ENCODE results near the gene ATP2B3. TPM values are rescaled to one million over a fixed set of nuclear protein-coding genes. Genes with fewer than 3 reads are reported as not detected.
A peak's percentile ranks its signal among the peaks of the same experiment; 100 is the strongest.

The ATP2B3 gene
- total and polyA plus RNA-seq, 4 donors = 11.8 to 20.1 (median 16.6) TPM

- Histone ChIP-seq H3K4me1 (ENCODE audit: control insufficient read depth, insufficient read depth, low read length) (peaks cover 42% of the 10 kb centered on the region), H3K27me3 (ENCODE audit: control insufficient read depth, insufficient read depth, low read length) (no peaks in the 10 kb centered on the region), H3K36me3 (ENCODE audit: control insufficient read depth, insufficient read depth, low read length) (peaks cover 4% of the 10 kb centered on the region), H3K27ac (ENCODE audit: low read depth, low read length) (no peak overlapping the region), H3K4me3 (ENCODE audit: low read depth, low read length) (no peak overlapping the region), H3K9me3 (ENCODE audit: control insufficient read depth, insufficient read depth, low read length) (no peaks in the 10 kb centered on the region)
- DNase-seq (ENCODE audit: low read depth in 4 of 6, low spot score in 6 of 6) = no peak
- WGBS (ENCODE audit: insufficient coverage) = 87% methylated on average over 26 of the region's 26 CpGs
These were observed 12.9 kb upstream of the ATP2B3 start for GRCh38 chrX:153504445-153505016.

GRCh38 chrX:153505361-153505760 is 12.1 kb upstream of the ATP2B3 start:
- H3K27me3 ChIP-seq (ENCODE audit: control insufficient read depth, insufficient read depth, low read length) = no peaks in the 10 kb centered on the region
- H3K27ac ChIP-seq (ENCODE audit: low read depth, low read length) = no peak overlapping the region
- H3K4me1 ChIP-seq (ENCODE audit: control insufficient read depth, insufficient read depth, low read length) = peaks cover 34% of the 10 kb centered on the region
- H3K36me3 ChIP-seq (ENCODE audit: control insufficient read depth, insufficient read depth, low read length) = peaks cover 4% of the 10 kb centered on the region
- H3K4me3 ChIP-seq (ENCODE audit: low read depth, low read length) = no peak overlapping the region
- 90% methylated on average over 17 of the region's 18 CpGs for WGBS (ENCODE audit: insufficient coverage)
- DNase-seq (ENCODE audit: low read depth in 4 of 6, low spot score in 6 of 6) = no peak
- no peaks in the 10 kb centered on the region for H3K9me3 ChIP-seq (ENCODE audit: control insufficient read depth, insufficient read depth, low read length)

GRCh38 chrX:153507484-153508178 is 9.8 kb upstream of the ATP2B3 start:
- no peak overlapping the region for H3K27ac ChIP-seq (ENCODE audit: low read depth, low read length)
- H3K27me3 ChIP-seq (ENCODE audit: control insufficient read depth, insufficient read depth, low read length) = no peaks in the 10 kb centered on the region
- WGBS (ENCODE audit: insufficient coverage) = 24% methylated on average over 13 of the region's 19 CpGs
- H3K9me3 ChIP-seq (ENCODE audit: control insufficient read depth, insufficient read depth, low read length) = no peaks in the 10 kb centered on the region
- H3K36me3 ChIP-seq (ENCODE audit: control insufficient read depth, insufficient read depth, low read length) = peaks cover 4% of the 10 kb centered on the region
- H3K4me3 ChIP-seq (ENCODE audit: low read depth, low read length) = no peak overlapping the region
- H3K4me1 ChIP-seq (ENCODE audit: control insufficient read depth, insufficient read depth, low read length) = peaks cover 22% of the 10 kb centered on the region
- peak; percentile 24 to 87 (median 50) for DNase-seq (ENCODE audit: low read depth in 4 of 6, low spot score in 6 of 6)

DNA sequence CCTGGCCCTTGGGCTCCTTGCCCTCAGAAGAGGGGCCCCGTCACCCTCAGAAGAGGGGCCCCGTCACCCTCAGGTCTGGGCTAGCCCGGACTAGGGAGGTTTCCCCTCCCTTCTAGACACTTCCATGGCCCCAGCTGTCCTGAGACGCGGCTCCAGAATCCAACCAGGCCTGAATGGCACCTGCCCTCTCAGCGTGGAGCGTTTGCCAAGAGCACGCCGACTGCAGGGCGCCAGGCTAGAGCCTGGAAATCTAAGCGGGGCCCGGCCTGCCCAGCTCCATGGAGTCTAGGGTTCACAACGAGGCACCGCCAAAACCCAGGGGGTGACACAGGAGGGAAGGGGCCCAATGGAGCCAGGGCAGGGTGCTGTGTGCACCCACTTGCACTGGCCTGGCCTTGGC is 7.8 kb upstream of the ATP2B3 start:
- no peaks in the 10 kb centered on the region for H3K27me3 ChIP-seq (ENCODE audit: control insufficient read depth, insufficient read depth, low read length)
- 78% methylated on average over 14 of the region's 14 CpGs for WGBS (ENCODE audit: insufficient coverage)
- H3K9me3 ChIP-seq (ENCODE audit: control insufficient read depth, insufficient read depth, low read length) = no peaks in the 10 kb centered on the region
- no peaks in the 10 kb centered on the region for H3K36me3 ChIP-seq (ENCODE audit: control insufficient read depth, insufficient read depth, low read length)
- H3K4me1 ChIP-seq (ENCODE audit: control insufficient read depth, insufficient read depth, low read length) = peaks cover 18% of the 10 kb centered on the region
- no peak for DNase-seq (ENCODE audit: low read depth in 4 of 6, low spot score in 6 of 6)
- H3K27ac ChIP-seq (ENCODE audit: low read depth, low read length) = no peak overlapping the region
- no peak overlapping the region for H3K4me3 ChIP-seq (ENCODE audit: low read depth, low read length)

DNA sequence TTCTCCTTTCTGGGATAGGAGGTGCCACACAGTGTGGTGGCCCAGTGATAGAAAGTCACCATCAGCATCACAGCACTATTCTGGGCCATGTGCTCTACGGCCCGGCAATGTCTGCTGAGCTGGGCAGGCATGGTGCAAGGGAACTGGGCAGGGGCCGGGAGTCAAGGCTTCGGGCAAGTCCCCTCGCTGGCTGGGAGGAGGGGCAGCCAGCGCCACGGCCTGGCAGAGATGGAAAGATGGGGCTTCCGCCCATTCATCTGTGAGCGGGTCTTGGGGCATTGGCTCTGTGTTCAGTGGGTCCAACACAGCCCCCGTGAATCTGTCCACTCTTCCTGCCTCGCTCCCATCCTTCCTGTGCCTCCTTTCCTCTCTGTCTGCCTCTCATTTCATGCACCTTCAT is 7.1 kb upstream of the ATP2B3 start:
- Histone ChIP-seq H3K4me3 (ENCODE audit: low read depth, low read length) (no peak overlapping the region), H3K27me3 (ENCODE audit: control insufficient read depth, insufficient read depth, low read length) (no peaks in the 10 kb centered on the region), H3K4me1 (ENCODE audit: control insufficient read depth, insufficient read depth, low read length) (peaks cover 18% of the 10 kb centered on the region), H3K9me3 (ENCODE audit: control insufficient read depth, insufficient read depth, low read length) (no peaks in the 10 kb centered on the region), H3K36me3 (ENCODE audit: control insufficient read depth, insufficient read depth, low read length) (no peaks in the 10 kb centered on the region), H3K27ac (ENCODE audit: low read depth, low read length) (no peak overlapping the region)
- no peak for DNase-seq (ENCODE audit: low read depth in 4 of 6, low spot score in 6 of 6)
- WGBS (ENCODE audit: insufficient coverage) = 77% methylated on average over 10 of the region's 11 CpGs

GRCh38 chrX:153511784-153512500 is 5.5 kb upstream of the ATP2B3 start:
- Histone ChIP-seq H3K27ac (ENCODE audit: low read depth, low read length) (no peak overlapping the region), H3K36me3 (ENCODE audit: control insufficient read depth, insufficient read depth, low read length) (no peaks in the 10 kb centered on the region), H3K4me3 (ENCODE audit: low read depth, low read length) (no peak overlapping the region), H3K9me3 (ENCODE audit: control insufficient read depth, insufficient read depth, low read length) (no peaks in the 10 kb centered on the region), H3K27me3 (ENCODE audit: control insufficient read depth, insufficient read depth, low read length) (no peaks in the 10 kb centered on the region), H3K4me1 (ENCODE audit: control insufficient read depth, insufficient read depth, low read length) (peaks cover 18% of the 10 kb centered on the region)
- WGBS (ENCODE audit: insufficient coverage) = 65% methylated on average over 17 of the region's 17 CpGs
- DNase-seq (ENCODE audit: low read depth in 4 of 6, low spot score in 6 of 6) = no peak

DNA sequence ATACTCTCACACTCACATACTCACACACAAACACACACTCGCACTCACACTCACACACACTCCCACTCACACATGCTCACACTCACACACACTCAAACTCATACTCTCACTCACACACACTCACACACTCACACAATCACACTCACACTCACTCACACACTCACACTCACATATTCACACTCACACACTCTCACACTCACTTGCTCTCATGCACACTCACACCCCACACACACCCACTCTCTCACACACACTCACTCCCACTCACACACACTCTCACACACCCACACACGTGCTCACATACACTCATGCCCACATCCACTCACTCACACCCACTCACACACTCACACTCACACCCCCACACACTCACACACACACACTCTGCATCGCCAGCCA is 4.9 kb upstream of the ATP2B3 start:
- no peaks in the 10 kb centered on the region for H3K36me3 ChIP-seq (ENCODE audit: control insufficient read depth, insufficient read depth, low read length)
- H3K27me3 ChIP-seq (ENCODE audit: control insufficient read depth, insufficient read depth, low read length) = no peaks in the 10 kb centered on the region
- DNase-seq (ENCODE audit: low read depth in 4 of 6, low spot score in 6 of 6) = no peak
- H3K4me3 ChIP-seq (ENCODE audit: low read depth, low read length) = no peak overlapping the region
- no peak overlapping the region for H3K27ac ChIP-seq (ENCODE audit: low read depth, low read length)
- WGBS (ENCODE audit: insufficient coverage) = 74% methylated on average over 3 of the region's 3 CpGs
- H3K9me3 ChIP-seq (ENCODE audit: control insufficient read depth, insufficient read depth, low read length) = no peaks in the 10 kb centered on the region
- H3K4me1 ChIP-seq (ENCODE audit: control insufficient read depth, insufficient read depth, low read length) = peaks cover 14% of the 10 kb centered on the region

DNA sequence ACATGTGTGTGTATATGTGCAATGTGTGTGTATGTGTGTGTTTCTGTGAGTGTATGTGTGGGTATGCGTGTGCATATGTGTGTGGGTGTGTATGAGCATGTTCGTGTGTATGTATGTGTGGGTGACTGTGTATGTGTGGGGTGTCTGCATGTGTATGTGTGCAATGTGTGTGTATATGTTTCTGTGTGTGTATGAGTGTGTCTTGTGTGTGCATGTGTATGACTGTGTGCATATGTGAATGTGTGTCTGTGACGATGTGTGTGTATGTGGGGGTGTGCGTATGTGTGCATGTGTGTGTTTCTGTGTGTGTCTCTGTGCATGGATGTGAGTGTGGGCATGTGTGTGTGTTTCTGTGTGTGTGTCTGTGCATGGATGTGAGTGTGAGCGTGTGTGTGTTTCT is 4.2 kb upstream of the ATP2B3 start:
- no peaks in the 10 kb centered on the region for H3K36me3 ChIP-seq (ENCODE audit: control insufficient read depth, insufficient read depth, low read length)
- no peaks in the 10 kb centered on the region for H3K9me3 ChIP-seq (ENCODE audit: control insufficient read depth, insufficient read depth, low read length)
- no peak overlapping the region for H3K4me3 ChIP-seq (ENCODE audit: low read depth, low read length)
- H3K4me1 ChIP-seq (ENCODE audit: control insufficient read depth, insufficient read depth, low read length) = peaks cover 7% of the 10 kb centered on the region
- 73% methylated on average over 5 of the region's 5 CpGs for WGBS (ENCODE audit: insufficient coverage)
- peaks cover 1% of the 10 kb centered on the region for H3K27me3 ChIP-seq (ENCODE audit: control insufficient read depth, insufficient read depth, low read length)
- no peak overlapping the region for H3K27ac ChIP-seq (ENCODE audit: low read depth, low read length)
- no peak for DNase-seq (ENCODE audit: low read depth in 4 of 6, low spot score in 6 of 6)

GRCh38 chrX:153514259-153514658 is 3.2 kb upstream of the ATP2B3 start:
- Histone ChIP-seq H3K4me3 (ENCODE audit: low read depth, low read length) (no peak overlapping the region), H3K4me1 (ENCODE audit: control insufficient read depth, insufficient read depth, low read length) (peaks cover 9% of the 10 kb centered on the region), H3K9me3 (ENCODE audit: control insufficient read depth, insufficient read depth, low read length) (no peaks in the 10 kb centered on the region), H3K36me3 (ENCODE audit: control insufficient read depth, insufficient read depth, low read length) (no peaks in the 10 kb centered on the region), H3K27ac (ENCODE audit: low read depth, low read length) (no peak overlapping the region), H3K27me3 (ENCODE audit: control insufficient read depth, insufficient read depth, low read length) (peaks cover 10% of the 10 kb centered on the region)
- no peak for DNase-seq (ENCODE audit: low read depth in 4 of 6, low spot score in 6 of 6)
- 74% methylated on average over 9 of the region's 9 CpGs for WGBS (ENCODE audit: insufficient coverage)

DNA sequence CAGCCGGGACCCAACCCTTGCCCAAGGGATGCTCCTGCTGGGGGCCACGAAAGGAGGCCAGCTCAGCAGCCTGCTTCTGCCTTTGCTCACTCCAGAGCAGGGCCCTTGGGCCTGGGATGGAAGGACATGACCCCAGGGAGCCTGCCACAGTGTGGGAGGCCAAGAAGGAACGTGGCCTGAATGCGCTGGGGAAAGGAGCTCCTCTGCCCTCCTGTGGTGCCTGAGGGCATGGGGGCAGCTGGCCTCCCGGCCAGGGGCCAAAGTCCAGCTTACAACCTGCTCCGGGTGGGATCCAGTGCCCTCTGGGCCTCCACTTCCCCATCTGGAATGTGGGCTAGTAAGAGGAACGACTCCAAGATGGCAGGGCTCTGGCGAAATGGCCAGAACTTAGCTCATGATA is 2.0 kb upstream of the ATP2B3 start:
- Histone ChIP-seq H3K27ac (ENCODE audit: low read depth, low read length) (no peak overlapping the region), H3K36me3 (ENCODE audit: control insufficient read depth, insufficient read depth, low read length) (peaks cover 3% of the 10 kb centered on the region), H3K4me3 (ENCODE audit: low read depth, low read length) (no peak overlapping the region), H3K27me3 (ENCODE audit: control insufficient read depth, insufficient read depth, low read length) (peaks cover 10% of the 10 kb centered on the region), H3K4me1 (ENCODE audit: control insufficient read depth, insufficient read depth, low read length) (peaks cover 11% of the 10 kb centered on the region), H3K9me3 (ENCODE audit: control insufficient read depth, insufficient read depth, low read length) (no peaks in the 10 kb centered on the region)
- no peak for DNase-seq (ENCODE audit: low read depth in 4 of 6, low spot score in 6 of 6)
- 83% methylated on average over 8 of the region's 8 CpGs for WGBS (ENCODE audit: insufficient coverage)
